H1 (cell line): ENCODE results near the gene DDA1. TPM values are rescaled to one million over a fixed set of nuclear protein-coding genes. Genes with fewer than 3 reads are reported as not detected.

Experiments used
- ATF3 ChIP-seq: IDR thresholded peaks from 2 replicates; pipeline ENCODE4 v1.6.1; 2011; ENCODE audit warnings: low read depth, mild to moderate bottlenecking, low read length; ENCODE audit not compliant: insufficient read depth
- BCL11A ChIP-seq, 2 experiments: IDR thresholded peaks; one replicate each; pipeline ENCODE4 v1.6.1; 2011; ENCODE audit warnings: low read depth in 2 of 2, low read length in 2 of 2, mild to moderate bottlenecking in 2 of 2
- CEBPB ChIP-seq: IDR thresholded peaks from 2 replicates; pipeline ENCODE4 v1.6.1; 2012; ENCODE audit warnings: low read depth, low read length
- MAFK ChIP-seq: IDR thresholded peaks from 2 replicates; pipeline ENCODE4 v1.6.1; 2012; ENCODE audit warnings: low read depth, mild to moderate bottlenecking, improper control_type of control experiment, low read length
- RBBP5 ChIP-seq: IDR thresholded peaks from 2 replicates; pipeline ENCODE4 v1.7.1; 2012; ENCODE audit warnings: low read depth, mild to moderate bottlenecking, inconsistent platforms, low read length, moderate library complexity, borderline replicate concordance
- SAP30 ChIP-seq: fragments of 300-600 bp; sonication (generic); IDR thresholded peaks from 2 replicates; pipeline ENCODE4 v1.7.1; 2012; ENCODE audit warnings: low read length, moderate library complexity, mild to moderate bottlenecking, inconsistent platforms; ENCODE audit not compliant: insufficient read depth, insufficient replicate concordance
- SIRT6 ChIP-seq: IDR thresholded peaks from one replicate; pipeline ENCODE4 v1.7.1; 2012; ENCODE audit warnings: low read length, inconsistent platforms
- YY1 ChIP-seq: IDR thresholded peaks from 2 replicates; pipeline ENCODE4 v1.6.1; 2011; ENCODE audit warnings: low read depth, mild to moderate bottlenecking, low read length
- polyA plus RNA-seq, 7 experiments: library from polyadenylated mRNA; depleted of rRNA in 3 of 7; stranded (reverse) in 5 of 7; unstranded in 2 of 7; fragments of >200 nt in 5 of 7; fragments of 200-250 nt in 2 of 7; gene quantifications; 1 replicate in 5 of 7; 2 replicates in 1 of 7; 4 replicates in 1 of 7; pipeline versions ENCODE4 v1.2.1 to v1.2.3, GENCODE V29; 2011 to 2013; ENCODE audit warnings: missing spikeins in 2 of 7, mixed read lengths in 2 of 7
- total RNA-seq: library from RNA; stranded (reverse); fragmentation: NEBNext Ultra II Directional; extraction: Animal tissue kit (Norgen Biotek cat#: 25700); gene quantifications from 2 replicates; pipeline ENCODE4 v1.2.1, GENCODE V29; 2021

DDA1 gene
- total and polyA plus RNA-seq, 2 of the 8 experiments (the other 6 are each of a cell fraction or from before 2014, with no cell fraction given): 29.2 to 34.5 TPM

DNA sequence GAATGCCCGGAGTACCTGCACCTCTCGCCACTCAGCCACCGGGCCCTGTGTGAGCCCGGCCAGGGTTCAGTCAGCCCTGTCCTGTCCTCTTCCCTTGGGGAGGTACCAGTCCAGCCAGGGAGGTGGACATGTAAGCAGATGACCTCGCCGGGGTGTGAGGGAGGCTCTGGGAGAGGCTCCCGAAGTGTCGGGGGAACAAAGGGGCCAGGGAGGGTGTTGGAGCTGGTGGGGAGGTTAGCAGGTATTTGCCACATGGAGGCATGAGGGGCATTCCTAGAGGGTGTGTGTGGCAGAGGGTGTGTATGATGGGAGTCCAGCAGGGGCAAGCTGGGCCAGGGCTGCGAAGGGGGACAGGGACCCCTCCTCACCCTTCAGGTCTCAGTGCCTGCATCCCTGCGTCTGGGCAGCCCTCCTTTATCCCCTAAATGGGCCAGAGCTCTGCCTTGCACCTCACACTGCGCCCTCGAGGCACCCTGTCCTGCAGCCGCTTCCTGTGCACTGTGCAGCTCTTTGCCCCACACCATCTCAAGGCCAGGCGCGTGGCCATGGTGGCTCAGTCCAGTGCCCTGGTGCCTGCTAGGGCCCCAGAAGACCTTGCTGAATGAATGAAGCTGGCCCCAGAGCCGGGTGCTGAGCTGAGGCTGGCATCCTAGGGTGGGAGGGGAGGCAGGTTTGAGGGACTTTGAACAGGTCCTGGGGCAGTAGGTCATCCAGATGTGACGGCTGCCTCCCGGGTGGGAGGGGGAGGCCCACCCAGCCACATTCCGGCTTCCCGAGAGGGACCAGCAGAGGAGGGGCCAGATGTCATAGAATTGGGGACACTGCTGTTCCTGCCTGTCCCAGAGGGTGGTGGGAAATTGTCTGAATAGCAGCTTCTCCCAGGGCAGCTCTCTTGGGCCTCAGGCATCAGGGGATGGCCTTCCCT lies 3.1 kb downstream of the DDA1 start (continued):
- TF ChIP-seq CEBPB (no peak), YY1 (no peak), ATF3 (no peak), RBBP5 (no peak), SAP30 (no peak), SIRT6 (no peak), BCL11A (IDR thresholded peaks at IDR 0.05; ENCODE audit: low read depth in 2 of 2, low read length in 2 of 2) (no peak), MAFK (no peak)
